ENCODE results near the gene NKX3-2. TPM values are rescaled to one million over a fixed set of nuclear protein-coding genes. Genes with fewer than 3 reads are reported as not detected.
A peak's percentile ranks its signal among the peaks of the same experiment; 100 is the strongest.

Gene NKX3-2
- total RNA-seq, 2 donors from 2014 or later: 0.11 to 1.5 TPM

GRCh38 chr4:13540446-13541175, 3.7 kb downstream of the NKX3-2 start:
- no peak overlapping the region for H3K4me3 Mint-ChIP-seq
- 50 to 67% methylated on average over 15 to 23 of the region's 23 CpGs for WGBS, 2 experiments (ENCODE audit: insufficient coverage in 1 of 2, insufficient read length in 1 of 2)
- peak; percentile 49 for DNase-seq

GRCh38 chr4:13539619-13540445, 4.5 kb downstream of the NKX3-2 start:
- no peaks in the 10 kb centered on the region for H3K36me3 Mint-ChIP-seq (ENCODE audit: low read depth)
- Histone ChIP-seq H3K4me3 (ENCODE audit: low read length) (no peak overlapping the region), H3K36me3 (ENCODE audit: control insufficient read depth, insufficient read depth, low read length) (no peaks in the 10 kb centered on the region), H3K9me3 (ENCODE audit: control insufficient read depth, low read length) (no peaks in the 10 kb centered on the region), H3K4me1 (ENCODE audit: control insufficient read depth, insufficient read depth, low read length) (no peaks in the 10 kb centered on the region), H3K27ac (ENCODE audit: low read depth, low read length) (no peak overlapping the region), H3K9ac (ENCODE audit: extremely low read depth, low read length, poor library complexity, severe bottlenecking) (no peak overlapping the region), H3K27me3 (ENCODE audit: control insufficient read depth, insufficient read depth, low read length, poor library complexity, severe bottlenecking) (peaks cover 96% of the 10 kb centered on the region)
- 47 to 58% methylated on average over 27 to 42 of the region's 42 CpGs for WGBS, 2 experiments (ENCODE audit: insufficient coverage in 1 of 2, insufficient read length in 1 of 2)
- H3K27ac Mint-ChIP-seq: no peak overlapping the region
- H3K4me1 Mint-ChIP-seq: peaks cover 6% of the 10 kb centered on the region
- peak; percentile 64 for DNase-seq
- TF ChIP-seq, protein P1, sequence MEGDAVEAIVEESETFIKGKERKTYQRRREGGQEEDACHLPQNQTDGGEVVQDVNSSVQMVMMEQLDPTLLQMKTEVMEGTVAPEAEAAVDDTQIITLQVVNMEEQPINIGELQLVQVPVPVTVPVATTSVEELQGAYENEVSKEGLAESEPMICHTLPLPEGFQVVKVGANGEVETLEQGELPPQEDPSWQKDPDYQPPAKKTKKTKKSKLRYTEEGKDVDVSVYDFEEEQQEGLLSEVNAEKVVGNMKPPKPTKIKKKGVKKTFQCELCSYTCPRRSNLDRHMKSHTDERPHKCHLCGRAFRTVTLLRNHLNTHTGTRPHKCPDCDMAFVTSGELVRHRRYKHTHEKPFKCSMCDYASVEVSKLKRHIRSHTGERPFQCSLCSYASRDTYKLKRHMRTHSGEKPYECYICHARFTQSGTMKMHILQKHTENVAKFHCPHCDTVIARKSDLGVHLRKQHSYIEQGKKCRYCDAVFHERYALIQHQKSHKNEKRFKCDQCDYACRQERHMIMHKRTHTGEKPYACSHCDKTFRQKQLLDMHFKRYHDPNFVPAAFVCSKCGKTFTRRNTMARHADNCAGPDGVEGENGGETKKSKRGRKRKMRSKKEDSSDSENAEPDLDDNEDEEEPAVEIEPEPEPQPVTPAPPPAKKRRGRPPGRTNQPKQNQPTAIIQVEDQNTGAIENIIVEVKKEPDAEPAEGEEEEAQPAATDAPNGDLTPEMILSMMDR (conservative IDR thresholded peaks at IDR 0.05): no peak
- peaks cover 92% of the 10 kb centered on the region for H3K27me3 Mint-ChIP-seq (ENCODE audit: insufficient read depth)
- H3K4me3 Mint-ChIP-seq: no peak overlapping the region
- peaks cover 6% of the 10 kb centered on the region for H3K9me3 Mint-ChIP-seq

More at GRCh38 chr4:13540446-13541175, 3.7 kb downstream of the NKX3-2 start:
- Histone ChIP-seq H3K9ac (ENCODE audit: extremely low read depth, low read length, poor library complexity, severe bottlenecking) (no peak overlapping the region), H3K9me3 (ENCODE audit: control insufficient read depth, low read length) (no peaks in the 10 kb centered on the region), H3K36me3 (ENCODE audit: control insufficient read depth, insufficient read depth, low read length) (no peaks in the 10 kb centered on the region), H3K27me3 (ENCODE audit: control insufficient read depth, insufficient read depth, low read length, poor library complexity, severe bottlenecking) (peaks cover 95% of the 10 kb centered on the region), H3K4me1 (ENCODE audit: control insufficient read depth, insufficient read depth, low read length) (no peaks in the 10 kb centered on the region), H3K27ac (ENCODE audit: low read depth, low read length) (no peak overlapping the region), H3K4me3 (ENCODE audit: low read length) (no peak overlapping the region)
- H3K4me1 Mint-ChIP-seq: peaks cover 6% of the 10 kb centered on the region
- peaks cover 6% of the 10 kb centered on the region for H3K9me3 Mint-ChIP-seq
- no peaks in the 10 kb centered on the region for H3K36me3 Mint-ChIP-seq (ENCODE audit: low read depth)
- no peak overlapping the region for H3K27ac Mint-ChIP-seq
- TF ChIP-seq, protein P1 (conservative IDR thresholded peaks at IDR 0.05): no peak
- peaks cover 92% of the 10 kb centered on the region for H3K27me3 Mint-ChIP-seq (ENCODE audit: insufficient read depth)

DNA sequence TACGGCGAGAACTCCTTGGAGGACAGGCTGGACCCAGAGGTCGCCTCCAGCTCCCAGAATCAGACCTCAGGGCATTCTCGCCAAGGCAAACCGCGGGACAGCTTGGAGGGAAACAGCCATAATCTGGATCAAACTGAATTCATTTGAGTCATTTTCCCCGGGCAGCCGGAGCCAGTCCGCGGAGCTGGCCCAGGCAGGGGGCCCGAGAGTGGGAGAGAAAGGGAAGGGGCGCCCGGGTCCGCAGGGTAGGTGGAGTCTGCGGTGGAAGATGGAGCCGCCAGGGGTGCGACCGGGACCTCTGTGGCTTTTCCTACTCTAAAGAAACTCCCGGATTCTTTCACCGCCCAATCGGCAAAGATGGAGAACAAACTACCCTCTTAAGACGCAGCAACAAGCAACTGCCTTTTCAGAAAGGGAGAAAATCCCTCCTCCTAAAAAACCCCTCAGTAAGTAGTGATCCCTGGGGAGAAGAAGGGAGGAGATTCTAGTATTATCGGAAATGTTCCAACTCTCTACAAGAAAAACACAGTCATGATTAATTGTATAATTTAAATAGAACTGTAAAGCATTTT, 5.2 kb downstream of the NKX3-2 start:
- H3K4me3 ChIP-seq (ENCODE audit: low read length): no peak overlapping the region
- H3K4me1 Mint-ChIP-seq: peaks cover 6% of the 10 kb centered on the region
- no peaks in the 10 kb centered on the region for H3K36me3 Mint-ChIP-seq (ENCODE audit: low read depth)

More for the DNA sequence above, 5.2 kb downstream of the NKX3-2 start:
- no peak overlapping the region for H3K4me3 Mint-ChIP-seq
- Histone ChIP-seq H3K9me3 (ENCODE audit: control insufficient read depth, low read length) (no peaks in the 10 kb centered on the region), H3K27ac (ENCODE audit: low read depth, low read length) (no peak overlapping the region), H3K27me3 (ENCODE audit: control insufficient read depth, insufficient read depth, low read length, poor library complexity, severe bottlenecking) (peaks cover 100% of the 10 kb centered on the region), H3K36me3 (ENCODE audit: control insufficient read depth, insufficient read depth, low read length) (no peaks in the 10 kb centered on the region), H3K4me1 (ENCODE audit: control insufficient read depth, insufficient read depth, low read length) (no peaks in the 10 kb centered on the region), H3K9ac (ENCODE audit: extremely low read depth, low read length, poor library complexity, severe bottlenecking) (no peak overlapping the region)
- H3K27ac Mint-ChIP-seq: no peak overlapping the region
- H3K9me3 Mint-ChIP-seq: peaks cover 6% of the 10 kb centered on the region
- 35 to 42% methylated on average over 6 to 21 of the region's 23 CpGs for WGBS, 2 experiments (ENCODE audit: insufficient coverage in 1 of 2, insufficient read length in 1 of 2)
- H3K27me3 Mint-ChIP-seq (ENCODE audit: insufficient read depth): peaks cover 99% of the 10 kb centered on the region
- TF ChIP-seq, protein P1 (conservative IDR thresholded peaks at IDR 0.05): no peak
- DNase-seq: peak; percentile 67
